Hematopoietic multipotent progenitor cell treated with erythropoietin and hydrocortisone succinate and interleukin-3 and kit ligand, for 6 days (in vitro differentiated cells): ENCODE measurements around the gene PMEPA1.

Experiments
- DNase-seq: peaks from one replicate; pipeline ENCODE4 v3.0.0-alpha.2; 2015

Gene PMEPA1

DNA sequence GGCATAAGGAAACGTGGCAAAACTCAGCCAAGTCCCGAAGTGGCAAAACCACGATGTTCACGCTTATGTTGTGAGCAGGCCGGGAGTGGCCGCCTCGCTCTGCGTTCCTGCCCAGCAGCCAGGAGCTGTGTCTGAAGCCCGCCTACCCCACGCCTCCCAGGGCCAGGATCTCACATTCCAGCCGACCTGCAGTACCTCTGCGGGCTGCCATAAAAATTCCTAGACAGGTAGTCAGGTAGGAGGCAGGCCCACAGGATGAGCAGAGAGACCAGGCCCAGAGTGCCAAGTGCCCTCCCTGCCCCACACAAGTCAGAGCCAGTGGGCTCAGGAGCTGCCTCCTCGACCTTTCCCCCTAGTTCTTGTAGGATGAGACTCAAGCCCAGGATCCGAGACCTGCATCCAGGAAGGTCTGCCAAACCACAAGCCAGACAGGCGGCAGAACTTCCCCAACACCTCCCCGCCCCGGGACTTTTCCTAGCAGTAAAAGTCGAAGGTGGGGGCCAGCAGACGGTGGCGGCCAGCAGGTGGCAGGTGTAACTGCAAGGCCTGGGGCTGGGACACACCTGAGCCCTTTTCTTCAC is 16.7 kb downstream of the PMEPA1 start:
- DNase-seq, result no peak

DNA sequence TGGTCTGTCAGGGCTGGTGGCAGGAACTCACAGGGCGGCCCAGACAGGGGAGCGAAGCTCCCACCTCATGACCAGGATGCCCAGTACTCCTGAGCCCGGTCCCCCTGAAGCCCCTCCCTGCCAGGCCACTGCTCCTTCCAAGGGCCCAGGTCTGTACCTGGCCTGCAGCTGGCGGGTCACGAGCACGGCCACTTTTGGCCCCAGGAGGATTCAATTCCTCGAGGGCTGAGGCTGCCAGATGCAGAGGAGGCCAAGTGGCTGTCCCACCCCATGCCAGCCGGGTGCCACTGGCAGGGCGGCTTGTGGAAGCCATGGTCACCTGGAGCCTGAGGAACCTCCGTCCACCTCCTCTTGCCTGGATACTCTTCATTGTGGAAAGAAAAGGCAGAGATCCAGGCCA is 17.4 kb downstream of the PMEPA1 start:
- no peak for DNase-seq

DNA sequence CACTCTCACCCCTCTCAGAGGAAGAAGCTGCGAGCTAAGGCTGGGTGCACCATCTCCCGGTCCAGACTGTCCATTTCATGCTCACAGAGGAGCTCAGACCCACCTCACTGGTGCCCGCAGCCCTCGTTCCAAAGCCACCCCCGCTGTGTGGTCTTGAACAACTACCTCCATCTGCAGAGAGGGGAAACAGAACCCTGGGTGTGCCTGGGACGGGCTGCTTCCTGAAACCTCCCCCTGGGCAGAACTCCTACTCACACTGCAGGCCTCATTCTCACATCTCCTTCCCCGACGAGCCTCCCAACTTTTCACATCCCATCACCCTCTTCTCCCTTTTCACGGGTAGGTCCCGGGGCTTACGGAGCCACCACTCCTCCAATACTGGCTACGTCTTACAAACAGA is 18.1 kb downstream of the PMEPA1 start:
- no peak for DNase-seq

DNA sequence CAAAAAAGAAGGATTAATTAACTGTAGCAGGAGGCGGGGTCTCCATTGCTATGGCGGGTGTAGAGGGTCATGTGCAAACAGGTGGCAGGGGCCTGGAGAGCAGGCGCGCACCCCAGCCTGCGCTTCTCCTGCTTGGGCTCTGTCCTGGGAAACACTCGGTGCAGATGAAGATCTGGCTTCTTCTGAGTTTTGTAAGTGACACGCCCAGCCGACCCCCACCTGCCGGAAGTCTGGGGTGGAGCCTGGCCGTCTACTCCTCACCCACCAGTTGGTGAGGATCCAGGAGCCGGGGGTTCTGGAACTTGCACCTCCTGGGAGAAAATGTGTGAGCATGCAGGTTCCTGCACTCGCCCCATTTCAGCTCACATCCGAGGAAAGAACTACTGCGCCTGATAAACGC is 19.3 kb downstream of the PMEPA1 start:
- DNase-seq, result no peak

DNA sequence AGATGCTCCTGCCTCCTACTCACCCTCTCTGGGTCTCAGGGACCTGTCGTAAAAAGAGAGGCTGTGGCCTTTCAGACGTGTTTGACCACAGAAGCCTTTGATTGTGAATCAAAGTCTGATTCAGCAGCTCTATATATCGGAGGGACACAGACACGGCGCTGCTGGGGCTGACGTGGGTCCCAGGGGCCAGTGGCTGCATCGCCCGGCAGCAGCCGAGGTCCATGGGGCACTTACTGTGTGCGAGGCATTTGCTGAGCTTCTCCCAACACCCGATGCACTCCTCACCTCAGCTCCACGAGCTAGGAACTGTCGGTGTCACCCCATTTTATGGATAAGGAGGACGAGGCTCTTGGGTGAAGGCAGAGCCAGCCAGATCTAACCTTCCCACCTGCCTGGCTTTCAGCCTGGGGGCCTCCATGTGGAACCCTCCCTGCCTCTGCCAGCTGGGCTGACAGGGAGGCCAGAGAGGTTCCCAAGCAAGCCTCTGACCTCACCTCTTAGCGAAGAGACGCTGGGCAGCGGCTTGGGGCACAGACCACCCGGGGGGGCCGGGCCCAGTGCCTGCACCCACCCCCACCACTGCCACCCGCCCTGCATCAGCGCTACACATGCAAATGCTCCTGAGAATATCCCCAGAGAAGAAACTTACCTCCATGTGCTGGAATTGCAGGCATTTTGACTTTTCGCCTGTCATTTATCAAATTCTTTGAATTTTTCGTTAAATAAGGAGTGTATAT is 19.9 kb downstream of the PMEPA1 start:
- no peak for DNase-seq

DNA sequence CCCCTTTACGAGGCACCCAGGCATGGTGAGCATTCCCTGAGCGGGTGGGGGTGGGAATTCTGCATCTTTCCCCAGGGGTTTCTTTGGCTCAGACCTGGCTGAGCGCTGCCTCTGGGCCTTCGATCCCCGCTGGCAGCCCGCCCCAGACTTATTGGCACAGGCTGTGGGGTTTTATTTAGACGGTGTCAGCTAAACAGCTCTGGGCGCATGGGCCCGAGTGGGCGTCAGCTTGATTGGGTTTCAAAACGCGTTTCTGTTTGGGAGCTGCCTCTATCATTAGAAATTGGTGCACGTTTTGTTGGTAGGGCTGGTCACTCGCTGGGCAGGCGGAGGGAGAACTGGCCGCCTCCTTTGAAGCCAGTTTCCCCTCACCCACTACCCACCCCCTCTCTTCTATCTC is 21.0 kb downstream of the PMEPA1 start:
- no peak for DNase-seq

DNA sequence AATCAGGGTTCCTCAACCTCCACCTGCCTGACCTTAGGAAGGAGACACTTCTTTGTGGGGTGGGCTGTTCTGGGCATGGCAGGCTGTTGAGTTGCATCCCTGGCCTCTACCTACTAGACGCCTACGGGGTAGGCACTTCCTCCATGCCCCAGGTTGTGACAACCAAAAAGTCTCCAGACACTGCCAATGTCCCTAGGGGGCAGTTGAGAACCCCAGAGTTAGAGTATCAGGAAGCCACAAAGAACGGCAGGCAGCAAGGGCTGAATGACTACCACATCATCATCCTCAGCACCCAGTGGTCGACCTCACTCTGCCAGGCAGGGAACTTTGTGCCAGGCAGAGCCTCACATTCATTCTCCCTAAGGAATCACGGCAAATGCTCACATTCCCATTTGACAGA is 21.5 kb downstream of the PMEPA1 start:
- DNase-seq, result no peak

DNA sequence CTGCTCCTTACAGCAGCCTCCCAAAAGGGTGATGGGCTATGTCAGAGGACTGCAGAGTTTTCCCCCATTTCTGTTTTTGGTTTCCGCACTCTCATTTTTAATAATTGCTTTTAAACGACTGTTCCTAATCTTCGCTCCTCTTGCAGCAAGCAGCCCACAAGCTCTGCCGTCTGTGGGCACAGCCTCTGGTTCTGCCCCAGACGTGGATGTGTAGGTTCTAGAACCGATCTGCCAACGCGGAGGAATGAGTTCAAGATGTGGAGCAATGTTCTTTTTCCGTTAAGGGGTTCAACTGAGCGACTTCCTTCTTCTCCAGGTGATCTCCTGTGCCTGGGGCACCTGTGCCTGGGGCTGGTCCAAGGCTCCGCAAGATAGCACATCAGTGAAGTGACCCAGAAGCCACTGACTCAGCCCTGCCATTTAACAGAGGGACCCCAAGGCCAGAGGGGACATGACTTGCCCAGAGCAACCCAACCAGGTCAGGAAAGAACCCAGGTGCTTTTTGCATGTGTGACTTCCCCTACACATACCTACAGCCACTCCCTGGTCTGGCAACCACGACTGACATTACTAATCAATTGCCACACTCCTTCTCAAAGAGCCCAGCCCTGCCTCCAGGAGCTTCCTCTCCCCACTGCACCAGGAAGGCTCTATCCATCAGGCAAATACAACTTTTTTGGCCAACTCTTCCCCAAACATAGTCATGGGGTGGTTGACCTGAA is 22.7 kb downstream of the PMEPA1 start:
- no peak for DNase-seq

DNA sequence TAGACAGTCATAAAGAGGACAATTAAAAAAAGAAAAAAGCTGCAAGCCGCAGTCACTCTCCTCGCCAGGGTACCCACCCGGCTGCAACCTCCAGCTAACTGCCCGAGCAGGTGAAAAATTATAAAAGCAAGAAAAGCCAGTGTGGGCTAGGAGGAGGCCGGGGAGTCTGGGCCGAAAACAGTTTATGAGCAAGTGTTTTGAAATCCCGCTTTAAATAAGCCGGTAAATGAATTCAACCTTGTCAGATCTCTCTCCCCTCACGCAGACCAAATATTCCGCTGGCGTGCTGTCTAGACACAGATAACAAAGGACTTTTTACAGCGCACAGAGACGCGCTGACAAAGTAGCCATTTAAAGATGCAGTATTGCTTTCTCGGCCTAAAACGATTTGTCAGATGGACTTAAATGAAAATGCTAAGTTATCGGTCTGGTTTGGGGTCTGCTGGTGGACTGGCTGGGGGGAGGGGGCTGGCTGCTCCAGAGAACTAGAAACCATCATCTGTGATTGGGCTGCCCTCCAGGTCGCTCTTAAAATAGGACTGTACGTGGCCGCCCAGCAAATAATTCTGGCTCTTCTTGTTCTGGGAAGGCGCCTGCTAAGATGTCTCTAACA is 24.6 kb downstream of the PMEPA1 start:
- DNase-seq, result no peak

DNA sequence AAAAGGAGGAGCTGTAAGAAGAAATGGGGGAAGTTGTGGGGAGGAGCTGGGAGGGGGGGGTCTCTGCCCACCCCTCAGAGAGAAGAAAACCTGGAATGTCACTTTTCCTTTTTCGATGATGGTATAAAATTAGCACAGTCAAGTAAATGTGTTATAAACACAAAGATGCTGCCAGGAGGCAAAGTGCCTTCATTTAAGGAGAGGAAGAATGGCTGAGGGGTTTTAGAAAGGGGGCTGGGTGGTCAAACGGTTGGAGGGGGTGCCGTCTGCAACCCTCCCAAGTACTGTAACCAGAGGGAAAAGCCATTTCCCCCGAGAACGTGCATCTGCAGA is 25.0 kb downstream of the PMEPA1 start:
- no peak for DNase-seq

DNA sequence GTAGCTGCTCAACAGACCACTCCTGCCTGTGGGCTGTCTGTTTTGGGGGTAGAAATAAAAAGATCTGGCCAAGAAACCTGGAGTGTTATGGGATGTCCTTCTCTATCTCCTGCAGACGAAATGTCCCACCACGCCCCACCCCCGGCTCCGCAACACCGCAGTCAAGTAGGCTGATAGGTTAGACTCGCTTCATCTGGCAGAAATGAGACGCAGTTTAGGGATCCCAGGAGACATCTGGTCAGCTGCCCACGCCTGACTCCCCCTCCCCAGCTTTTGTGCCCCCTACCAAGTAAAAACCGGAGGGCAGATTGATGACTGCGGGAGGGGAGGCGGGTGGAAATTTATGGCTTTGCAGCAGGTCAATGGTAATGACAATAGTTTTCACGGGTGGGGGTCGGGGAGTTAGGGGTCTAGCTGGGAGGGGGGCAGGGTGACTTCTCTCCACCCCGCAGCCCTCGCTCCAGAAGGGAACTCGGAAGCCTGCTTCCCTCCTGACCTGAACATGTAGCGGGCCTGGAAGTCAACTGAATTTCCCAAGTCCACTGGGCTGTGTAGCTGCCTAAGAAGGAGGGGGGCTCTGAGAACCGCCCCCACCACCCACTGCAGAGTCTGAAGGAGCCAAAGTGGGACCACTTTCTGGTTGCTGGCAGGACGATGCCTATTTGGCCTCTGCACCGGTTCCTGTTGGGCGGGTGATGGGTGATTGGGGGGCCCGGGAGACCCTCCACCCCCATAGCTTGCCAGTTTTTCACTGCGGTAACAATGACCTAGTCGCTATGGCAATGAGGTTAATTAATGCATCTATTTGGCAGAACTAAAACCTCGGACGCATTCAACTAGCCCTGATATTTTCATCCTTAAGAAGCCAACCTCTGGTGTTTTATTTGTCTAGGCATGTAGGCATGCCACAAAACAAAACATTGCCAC is 25.7 kb downstream of the PMEPA1 start:
- no peak for DNase-seq

DNA sequence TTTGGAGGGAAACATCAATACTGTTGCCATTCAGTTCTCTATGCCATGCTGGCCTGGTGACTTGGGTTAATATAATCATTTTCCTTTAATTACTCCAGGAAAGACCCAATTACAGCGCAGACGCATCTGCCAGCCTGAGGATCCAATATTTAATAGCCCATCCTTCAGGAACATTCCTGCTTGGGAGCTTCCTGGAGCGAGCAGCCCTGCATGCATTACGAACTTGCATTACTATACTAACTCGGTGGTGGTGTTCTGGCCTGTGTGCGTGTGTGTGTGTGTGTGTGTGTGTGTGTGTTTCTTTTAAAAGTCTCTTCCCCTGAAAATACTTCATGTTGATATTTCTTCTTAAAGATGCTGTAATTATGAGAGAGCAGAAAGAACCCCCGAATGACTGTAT is 26.5 kb downstream of the PMEPA1 start:
- no peak for DNase-seq

DNA sequence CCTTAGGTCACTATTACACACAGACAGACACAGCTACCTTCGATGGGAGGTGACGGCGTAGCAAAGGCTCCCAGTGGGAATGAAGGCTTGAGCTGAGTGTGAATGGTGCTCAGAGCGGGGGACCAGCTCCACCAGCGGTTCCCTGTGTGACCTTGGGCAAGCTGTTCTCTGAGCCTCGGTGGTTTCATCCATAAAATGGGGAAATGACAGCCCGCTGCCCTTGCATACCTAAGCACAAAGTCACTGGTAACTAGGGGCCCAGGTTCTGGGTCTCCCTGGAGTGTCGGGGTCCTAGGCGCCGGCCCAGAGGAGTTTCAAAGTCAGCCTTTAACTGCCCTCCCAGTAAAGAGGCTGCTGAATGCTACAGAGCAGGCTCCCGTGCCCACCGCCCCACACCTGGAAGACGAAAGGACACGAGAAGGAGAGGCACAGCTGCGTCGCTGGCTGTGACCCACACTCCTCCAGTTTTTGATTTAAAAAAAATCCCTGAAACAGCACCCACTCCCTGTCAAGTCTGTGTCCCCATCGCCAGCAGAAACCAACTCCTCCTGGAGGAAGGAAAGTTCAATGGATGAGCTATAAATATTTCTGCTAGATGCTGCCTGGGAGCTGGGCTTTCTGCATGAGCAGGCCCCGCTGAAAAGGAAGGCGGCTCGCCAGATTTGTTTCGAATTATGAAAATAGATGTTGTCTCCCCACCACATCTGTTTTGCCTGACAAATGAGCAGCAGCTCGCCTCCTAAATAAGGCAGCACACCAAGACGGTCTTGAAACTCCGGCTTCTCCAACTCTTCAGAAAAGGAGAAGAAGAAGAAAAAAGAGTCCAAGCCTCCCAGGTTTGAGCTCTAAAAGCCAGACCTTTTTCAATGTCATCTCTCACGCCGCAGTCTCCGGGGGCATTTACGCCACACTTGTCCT is 27.4 kb downstream of the PMEPA1 start:
- no peak for DNase-seq

DNA sequence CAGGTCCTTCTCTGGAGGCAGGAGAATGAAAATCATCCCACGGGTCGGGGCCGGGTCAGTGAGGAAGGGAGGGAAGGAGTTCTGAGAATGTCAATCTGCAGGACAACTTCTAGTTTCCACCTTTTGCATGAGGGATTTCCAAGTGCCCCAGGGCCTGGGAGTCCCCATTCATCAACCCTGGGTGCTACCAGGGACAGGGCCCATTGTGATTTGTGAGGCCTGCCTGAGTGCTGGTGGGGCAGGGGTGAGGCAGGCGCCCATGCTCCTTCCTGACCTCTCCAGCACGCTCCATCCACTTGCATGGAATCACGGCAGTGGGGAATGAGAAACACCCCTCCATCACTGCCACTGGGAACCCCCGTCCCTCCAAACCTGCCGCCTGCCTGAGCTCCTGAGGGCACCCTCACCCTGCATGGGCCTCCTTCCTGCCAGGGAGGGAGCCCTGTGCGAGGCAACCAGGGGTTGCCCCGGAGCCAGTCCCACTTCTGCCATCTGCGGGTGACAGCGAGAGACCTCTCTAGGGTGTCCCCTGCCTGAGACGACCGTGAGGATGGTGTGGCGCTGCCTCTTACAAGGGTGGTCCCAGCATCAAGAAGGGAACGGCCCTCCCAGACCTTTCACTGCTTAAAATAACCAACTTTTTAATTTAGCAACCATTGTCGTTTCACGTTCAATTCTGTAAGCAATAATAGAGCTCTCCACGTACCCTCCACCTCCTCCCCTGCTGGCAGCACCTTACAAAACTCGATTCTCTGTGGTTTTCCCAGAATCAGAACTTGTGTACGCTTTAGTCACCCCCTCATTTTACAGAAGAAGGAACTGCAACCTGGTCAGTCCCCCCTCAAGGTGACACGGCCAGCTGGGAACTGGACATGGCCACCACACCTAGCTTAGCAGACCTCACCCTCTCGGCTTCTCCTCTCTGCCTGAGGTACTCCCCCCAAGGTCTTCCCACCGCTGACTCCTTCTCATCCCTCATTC is 28.6 kb downstream of the PMEPA1 start:
- no peak for DNase-seq

DNA sequence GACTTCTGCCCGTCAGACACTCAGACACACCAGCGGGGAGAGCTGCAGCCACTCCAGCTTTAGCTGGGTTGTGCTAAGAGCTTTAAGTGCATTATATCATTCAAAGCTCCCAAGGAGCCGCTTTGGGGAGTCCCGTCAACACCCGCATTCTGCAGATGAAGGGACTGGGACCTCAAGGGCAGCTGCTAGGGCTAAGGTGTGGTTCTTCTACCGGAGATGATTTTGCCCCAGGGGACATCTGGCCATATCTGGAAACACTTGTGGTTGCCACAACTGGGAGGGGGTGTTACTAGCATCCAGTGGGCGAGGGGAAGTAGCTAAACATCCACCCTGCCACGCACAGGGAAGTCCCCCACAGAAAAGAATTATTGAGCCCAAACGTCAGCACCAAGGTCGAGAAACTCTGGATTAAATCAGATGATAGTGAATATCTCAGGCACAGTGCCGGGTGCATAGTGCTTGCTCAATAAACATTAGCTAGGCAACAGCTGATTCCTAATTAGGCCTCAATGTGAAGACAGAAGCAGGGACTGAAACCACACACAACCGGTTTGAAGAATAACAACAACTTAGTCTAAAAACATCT is 29.6 kb downstream of the PMEPA1 start:
- no peak for DNase-seq

DNA sequence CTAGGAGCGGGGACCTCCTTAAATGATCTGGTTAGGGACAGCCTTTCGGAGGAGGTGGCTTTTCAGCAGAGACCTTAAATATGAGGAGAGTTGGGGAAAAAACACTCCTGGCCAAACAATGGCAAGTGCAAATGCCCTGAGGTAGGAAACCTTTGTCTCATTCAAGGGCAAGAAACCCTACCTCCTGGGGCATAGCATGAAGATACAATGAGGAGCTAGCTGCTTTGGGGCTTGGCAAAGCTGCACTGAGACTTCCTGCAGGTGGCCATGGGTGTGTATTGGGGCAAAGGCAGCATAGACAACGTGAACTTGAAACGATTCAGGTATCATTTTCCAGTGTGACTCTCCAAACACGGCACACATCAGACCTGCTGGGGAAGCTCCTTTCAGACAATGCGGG is 30.7 kb downstream of the PMEPA1 start:
- no peak for DNase-seq

DNA sequence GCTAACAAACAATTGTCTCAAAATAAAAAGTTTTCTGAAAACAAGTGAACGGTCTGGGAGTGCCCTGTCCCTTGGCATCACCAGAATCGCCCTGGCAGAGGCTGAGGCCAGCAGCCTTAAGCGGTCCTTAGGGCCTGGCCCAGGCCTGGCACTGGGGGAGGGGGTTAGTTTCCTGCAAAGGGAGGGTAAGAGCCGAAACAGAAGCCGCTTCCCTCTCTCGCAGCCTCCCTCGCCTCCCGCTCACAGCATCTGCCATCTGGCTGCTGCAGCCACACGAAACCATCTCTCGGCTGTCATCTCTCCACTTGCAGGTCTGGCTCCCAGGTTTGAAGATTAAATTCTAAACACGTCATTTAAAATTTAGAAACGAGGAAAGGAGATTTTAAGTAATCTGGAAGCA is 31.5 kb downstream of the PMEPA1 start:
- no peak for DNase-seq

DNA sequence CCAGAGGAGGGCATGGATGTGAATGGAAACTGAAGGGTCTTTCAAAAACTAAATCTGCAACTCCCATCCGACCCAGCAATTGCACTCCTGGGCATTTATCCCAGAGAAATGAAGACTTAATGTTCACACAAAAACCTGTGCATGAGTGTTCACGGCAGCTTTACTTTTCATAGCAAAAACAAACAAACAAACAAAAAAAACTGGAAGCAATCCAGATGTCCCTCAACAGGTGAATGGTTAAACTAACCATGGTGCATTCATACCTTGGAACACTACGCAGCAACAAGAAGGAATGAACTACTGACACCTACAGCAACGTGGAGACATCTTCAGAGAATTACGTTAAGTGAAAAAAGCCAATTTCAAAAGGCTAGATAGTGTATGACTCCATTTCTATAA is 32.2 kb downstream of the PMEPA1 start:
- no peak for DNase-seq

DNA sequence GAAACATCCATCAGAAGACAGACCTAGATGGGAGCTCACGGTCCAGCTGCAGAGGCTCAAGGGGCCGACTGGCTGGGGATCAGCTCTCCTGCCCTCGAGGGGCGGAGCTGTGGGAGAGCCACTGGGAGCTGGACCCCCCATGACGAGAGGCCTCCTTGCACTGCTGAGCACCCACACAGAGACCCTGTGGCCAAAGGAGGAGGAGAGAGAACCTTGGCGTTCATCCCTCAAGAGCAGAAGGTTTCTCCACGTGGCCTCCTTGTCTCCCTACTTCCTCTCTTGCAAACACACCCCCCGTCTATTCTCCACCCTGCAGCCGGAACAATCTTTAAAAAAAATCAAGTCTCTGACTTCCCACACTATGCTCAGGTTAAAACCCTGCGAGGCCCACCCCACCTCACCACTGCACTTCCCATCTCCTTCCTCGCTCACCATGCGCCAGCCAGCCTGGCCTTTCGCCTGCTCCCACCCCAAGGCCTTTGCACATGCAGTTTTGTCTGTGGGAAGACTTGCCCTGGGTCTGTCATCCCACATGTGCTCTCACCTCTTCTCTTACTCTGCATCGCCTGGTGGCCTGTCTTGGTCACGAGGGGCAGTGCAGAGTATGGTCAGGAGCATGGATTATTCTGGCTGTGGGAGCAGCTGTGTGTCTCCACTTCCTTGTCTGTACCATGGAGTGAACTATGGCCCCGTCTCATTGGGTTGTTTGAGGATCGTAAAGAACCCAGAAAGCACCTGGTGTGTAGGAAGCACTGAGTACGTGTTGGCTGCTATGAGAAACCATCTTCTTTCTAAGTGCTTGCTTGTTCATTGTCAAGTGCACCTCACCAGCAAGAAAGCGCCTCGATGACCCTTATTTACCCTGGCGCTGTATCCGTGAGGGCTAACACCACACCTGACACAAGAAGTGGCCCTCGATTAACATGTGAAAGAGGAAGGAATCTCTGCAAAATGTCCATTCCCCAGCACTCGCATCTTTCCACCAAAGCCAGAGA is 32.9 kb downstream of the PMEPA1 start:
- DNase-seq, result no peak
